Lower leg skin (tissue), 3 donors: ENCODE data around the gene CT47C1.

ENCODE experiments used
- POLR2A ChIP-seq, 2 donors: fragments of 450-650 bp; IDR thresholded peaks; one replicate each; pipeline ENCODE4 v1.6.1; 2016 to 2017; ENCODE audit warnings: antibody characterized with exemption in 2 of 2, mild to moderate bottlenecking in 1 of 2, moderate library complexity in 1 of 2
- TF ChIP-seq, protein P1 (sequence below), 3 donors: fragments of 450-650 bp; IDR thresholded peaks; one replicate each; pipeline ENCODE4 v1.5.1; 2016; ENCODE audit warnings: antibody characterized with exemption in 3 of 3, mild to moderate bottlenecking in 3 of 3, moderate library complexity in 2 of 3

DNA sequence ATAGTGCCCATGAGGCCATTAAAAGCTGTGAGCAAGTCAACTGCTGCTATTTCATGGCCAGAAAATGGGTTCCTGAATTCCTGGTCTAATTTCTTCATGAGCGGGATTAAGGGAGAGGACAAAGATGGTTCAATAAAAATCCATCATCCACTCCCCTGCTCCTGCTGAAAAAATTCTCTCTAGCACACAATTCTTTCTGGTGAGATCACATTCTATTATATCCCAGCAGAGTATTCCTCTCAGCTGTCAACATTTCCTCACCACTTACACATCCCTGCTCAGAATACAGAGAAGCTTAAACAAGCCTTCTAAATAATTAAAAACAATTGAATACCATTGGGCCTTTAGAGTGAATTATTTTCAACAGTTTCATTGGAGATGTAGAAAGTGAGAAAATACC lies 9.5 kb downstream of the CT47C1 start:
- TF ChIP-seq, protein P1, sequence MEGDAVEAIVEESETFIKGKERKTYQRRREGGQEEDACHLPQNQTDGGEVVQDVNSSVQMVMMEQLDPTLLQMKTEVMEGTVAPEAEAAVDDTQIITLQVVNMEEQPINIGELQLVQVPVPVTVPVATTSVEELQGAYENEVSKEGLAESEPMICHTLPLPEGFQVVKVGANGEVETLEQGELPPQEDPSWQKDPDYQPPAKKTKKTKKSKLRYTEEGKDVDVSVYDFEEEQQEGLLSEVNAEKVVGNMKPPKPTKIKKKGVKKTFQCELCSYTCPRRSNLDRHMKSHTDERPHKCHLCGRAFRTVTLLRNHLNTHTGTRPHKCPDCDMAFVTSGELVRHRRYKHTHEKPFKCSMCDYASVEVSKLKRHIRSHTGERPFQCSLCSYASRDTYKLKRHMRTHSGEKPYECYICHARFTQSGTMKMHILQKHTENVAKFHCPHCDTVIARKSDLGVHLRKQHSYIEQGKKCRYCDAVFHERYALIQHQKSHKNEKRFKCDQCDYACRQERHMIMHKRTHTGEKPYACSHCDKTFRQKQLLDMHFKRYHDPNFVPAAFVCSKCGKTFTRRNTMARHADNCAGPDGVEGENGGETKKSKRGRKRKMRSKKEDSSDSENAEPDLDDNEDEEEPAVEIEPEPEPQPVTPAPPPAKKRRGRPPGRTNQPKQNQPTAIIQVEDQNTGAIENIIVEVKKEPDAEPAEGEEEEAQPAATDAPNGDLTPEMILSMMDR (IDR thresholded peaks at IDR 0.05): no peak
- no peak for TF ChIP-seq POLR2A (IDR thresholded peaks at IDR 0.05)
